ENCODE data around the gene RRAS2.

DNA sequence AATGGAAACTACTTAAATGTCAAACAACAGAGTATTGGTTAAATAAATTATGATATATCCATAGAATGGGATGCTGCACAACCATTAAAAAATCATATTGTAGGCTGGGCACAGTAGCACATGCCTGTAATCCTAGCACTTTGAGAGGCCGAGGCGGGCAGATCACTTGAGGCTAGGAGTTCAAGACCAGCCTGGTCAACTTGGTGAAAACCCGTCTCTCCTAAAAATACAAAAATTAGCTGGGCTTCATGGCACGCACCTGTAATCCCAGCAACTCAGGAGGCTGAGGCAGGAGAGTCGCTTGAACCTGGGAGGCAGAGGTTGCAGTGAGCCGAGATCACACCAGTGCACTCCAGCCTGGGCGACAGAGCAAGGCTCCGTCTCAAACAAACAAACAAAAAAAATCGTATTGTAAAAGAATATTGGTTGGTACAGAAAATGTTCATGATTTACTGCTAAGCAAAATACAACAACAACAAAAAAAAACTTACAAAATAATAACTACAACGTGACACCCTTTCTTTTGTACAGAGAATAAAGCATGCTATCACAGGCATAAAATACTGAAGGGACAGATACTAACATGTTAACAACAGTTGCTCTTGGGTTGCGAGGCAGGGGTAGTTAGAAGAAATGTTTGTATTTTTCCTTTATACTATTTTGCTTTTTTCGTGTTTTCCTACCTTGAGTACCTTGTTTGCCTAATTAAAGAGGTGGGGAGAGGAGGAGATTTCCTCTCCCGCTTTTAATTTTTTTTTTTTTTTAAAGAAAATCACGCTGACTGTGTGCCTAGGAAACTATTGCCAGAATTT is 21.3 kb upstream of the RRAS2 start:
- TF ChIP-seq, protein P1, sequence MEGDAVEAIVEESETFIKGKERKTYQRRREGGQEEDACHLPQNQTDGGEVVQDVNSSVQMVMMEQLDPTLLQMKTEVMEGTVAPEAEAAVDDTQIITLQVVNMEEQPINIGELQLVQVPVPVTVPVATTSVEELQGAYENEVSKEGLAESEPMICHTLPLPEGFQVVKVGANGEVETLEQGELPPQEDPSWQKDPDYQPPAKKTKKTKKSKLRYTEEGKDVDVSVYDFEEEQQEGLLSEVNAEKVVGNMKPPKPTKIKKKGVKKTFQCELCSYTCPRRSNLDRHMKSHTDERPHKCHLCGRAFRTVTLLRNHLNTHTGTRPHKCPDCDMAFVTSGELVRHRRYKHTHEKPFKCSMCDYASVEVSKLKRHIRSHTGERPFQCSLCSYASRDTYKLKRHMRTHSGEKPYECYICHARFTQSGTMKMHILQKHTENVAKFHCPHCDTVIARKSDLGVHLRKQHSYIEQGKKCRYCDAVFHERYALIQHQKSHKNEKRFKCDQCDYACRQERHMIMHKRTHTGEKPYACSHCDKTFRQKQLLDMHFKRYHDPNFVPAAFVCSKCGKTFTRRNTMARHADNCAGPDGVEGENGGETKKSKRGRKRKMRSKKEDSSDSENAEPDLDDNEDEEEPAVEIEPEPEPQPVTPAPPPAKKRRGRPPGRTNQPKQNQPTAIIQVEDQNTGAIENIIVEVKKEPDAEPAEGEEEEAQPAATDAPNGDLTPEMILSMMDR (IDR thresholded peaks at IDR 0.05; ENCODE audit: insufficient read depth, low read length): no peak
- TF ChIP-seq, protein P2, sequence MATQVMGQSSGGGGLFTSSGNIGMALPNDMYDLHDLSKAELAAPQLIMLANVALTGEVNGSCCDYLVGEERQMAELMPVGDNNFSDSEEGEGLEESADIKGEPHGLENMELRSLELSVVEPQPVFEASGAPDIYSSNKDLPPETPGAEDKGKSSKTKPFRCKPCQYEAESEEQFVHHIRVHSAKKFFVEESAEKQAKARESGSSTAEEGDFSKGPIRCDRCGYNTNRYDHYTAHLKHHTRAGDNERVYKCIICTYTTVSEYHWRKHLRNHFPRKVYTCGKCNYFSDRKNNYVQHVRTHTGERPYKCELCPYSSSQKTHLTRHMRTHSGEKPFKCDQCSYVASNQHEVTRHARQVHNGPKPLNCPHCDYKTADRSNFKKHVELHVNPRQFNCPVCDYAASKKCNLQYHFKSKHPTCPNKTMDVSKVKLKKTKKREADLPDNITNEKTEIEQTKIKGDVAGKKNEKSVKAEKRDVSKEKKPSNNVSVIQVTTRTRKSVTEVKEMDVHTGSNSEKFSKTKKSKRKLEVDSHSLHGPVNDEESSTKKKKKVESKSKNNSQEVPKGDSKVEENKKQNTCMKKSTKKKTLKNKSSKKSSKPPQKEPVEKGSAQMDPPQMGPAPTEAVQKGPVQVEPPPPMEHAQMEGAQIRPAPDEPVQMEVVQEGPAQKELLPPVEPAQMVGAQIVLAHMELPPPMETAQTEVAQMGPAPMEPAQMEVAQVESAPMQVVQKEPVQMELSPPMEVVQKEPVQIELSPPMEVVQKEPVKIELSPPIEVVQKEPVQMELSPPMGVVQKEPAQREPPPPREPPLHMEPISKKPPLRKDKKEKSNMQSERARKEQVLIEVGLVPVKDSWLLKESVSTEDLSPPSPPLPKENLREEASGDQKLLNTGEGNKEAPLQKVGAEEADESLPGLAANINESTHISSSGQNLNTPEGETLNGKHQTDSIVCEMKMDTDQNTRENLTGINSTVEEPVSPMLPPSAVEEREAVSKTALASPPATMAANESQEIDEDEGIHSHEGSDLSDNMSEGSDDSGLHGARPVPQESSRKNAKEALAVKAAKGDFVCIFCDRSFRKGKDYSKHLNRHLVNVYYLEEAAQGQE (IDR thresholded peaks at IDR 0.05; ENCODE audit: insufficient replicate concordance, low read depth): no peak
- TF ChIP-seq GABPA (IDR thresholded peaks at IDR 0.05; ENCODE audit: low read depth) (no peak), POLR2AphosphoS5 (IDR thresholded peaks at IDR 0.05; ENCODE audit: low read depth) (no peak)

All from HL-60 (cell line).